Measurements from ENCODE around the gene EFCAB7. TPM values are rescaled to one million over a fixed set of nuclear protein-coding genes. Genes with fewer than 3 reads are reported as not detected.

The EFCAB7 gene
- total and polyA plus RNA-seq, 2 of the 13 experiments (the other 11 are each of a cell fraction or from before 2014, with no cell fraction given): 1.7 to 5.4 TPM

- no peak for TF ChIP-seq ZNF660 (CRISPR knock-in tag; IDR thresholded peaks at IDR 0.05; ENCODE audit: borderline replicate concordance, low read depth)
- TF ChIP-seq ZNF607 (CRISPR knock-in tag; IDR thresholded peaks at IDR 0.05; ENCODE audit: borderline replicate concordance): no peak
- TF ChIP-seq KLF15 (CRISPR knock-in tag; IDR thresholded peaks at IDR 0.05; ENCODE audit: borderline replicate concordance): no peak
- peak; percentile 39; the same call in 1 of the 2 replicates for TF ChIP-seq ZNF275 (CRISPR knock-in tag; IDR thresholded peaks at IDR 0.05; ENCODE audit: borderline replicate concordance)
- TF ChIP-seq POGZ (CRISPR knock-in tag; IDR thresholded peaks at IDR 0.05): peak; percentile 63
- no peak for TF ChIP-seq GLI4 (CRISPR knock-in tag; IDR thresholded peaks at IDR 0.05; ENCODE audit: borderline replicate concordance)
- TF ChIP-seq MIER2 (CRISPR knock-in tag; IDR thresholded peaks at IDR 0.05): no peak
- no peak for TF ChIP-seq CCAR2 (optimal IDR thresholded peaks at IDR 0.05; ENCODE audit: low read depth, low read length)
- TF ChIP-seq GTF2F1 (IDR thresholded peaks at IDR 0.05; ENCODE audit: low read length): no peak
- TF ChIP-seq ZNF605 (CRISPR knock-in tag; IDR thresholded peaks at IDR 0.05): peak; percentile 70
- TF ChIP-seq MAZ (IDR thresholded peaks at IDR 0.05; ENCODE audit: borderline replicate concordance, low read depth, low read length): no peak
- TF ChIP-seq MAZ (CRISPR knock-in tag; IDR thresholded peaks at IDR 0.05; ENCODE audit: low read depth): no peak
- no peak for TF ChIP-seq ZNF484 (CRISPR knock-in tag; IDR thresholded peaks at IDR 0.05; ENCODE audit: borderline replicate concordance, low read depth)
- TF ChIP-seq NCOA1 (CRISPR knock-in tag; IDR thresholded peaks at IDR 0.05): no peak
- TF ChIP-seq, protein P1, sequence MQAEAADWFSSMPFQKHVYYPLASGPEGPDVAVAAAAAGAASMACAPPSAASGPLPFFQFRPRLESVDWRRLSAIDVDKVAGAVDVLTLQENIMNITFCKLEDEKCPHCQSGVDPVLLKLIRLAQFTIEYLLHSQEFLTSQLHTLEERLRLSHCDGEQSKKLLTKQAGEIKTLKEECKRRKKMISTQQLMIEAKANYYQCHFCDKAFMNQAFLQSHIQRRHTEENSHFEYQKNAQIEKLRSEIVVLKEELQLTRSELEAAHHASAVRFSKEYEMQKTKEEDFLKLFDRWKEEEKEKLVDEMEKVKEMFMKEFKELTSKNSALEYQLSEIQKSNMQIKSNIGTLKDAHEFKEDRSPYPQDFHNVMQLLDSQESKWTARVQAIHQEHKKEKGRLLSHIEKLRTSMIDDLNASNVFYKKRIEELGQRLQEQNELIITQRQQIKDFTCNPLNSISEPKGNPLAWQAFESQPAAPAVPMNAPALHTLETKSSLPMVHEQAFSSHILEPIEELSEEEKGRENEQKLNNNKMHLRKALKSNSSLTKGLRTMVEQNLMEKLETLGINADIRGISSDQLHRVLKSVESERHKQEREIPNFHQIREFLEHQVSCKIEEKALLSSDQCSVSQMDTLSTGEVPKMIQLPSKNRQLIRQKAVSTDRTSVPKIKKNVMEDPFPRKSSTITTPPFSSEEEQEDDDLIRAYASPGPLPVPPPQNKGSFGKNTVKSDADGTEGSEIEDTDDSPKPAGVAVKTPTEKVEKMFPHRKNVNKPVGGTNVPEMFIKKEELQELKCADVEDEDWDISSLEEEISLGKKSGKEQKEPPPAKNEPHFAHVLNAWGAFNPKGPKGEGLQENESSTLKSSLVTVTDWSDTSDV (CRISPR knock-in tag; IDR thresholded peaks at IDR 0.05): no peak
- no peak for TF ChIP-seq MAFK (conservative IDR thresholded peaks at IDR 0.05 in 1 of 2, IDR thresholded peaks at IDR 0.05 in 1 of 2; ENCODE audit: low read length in 2 of 2)
- no peak for TF ChIP-seq ZNF672 (CRISPR knock-in tag; IDR thresholded peaks at IDR 0.05)
- TF ChIP-seq ZNF83 (CRISPR knock-in tag; IDR thresholded peaks at IDR 0.05; ENCODE audit: borderline replicate concordance): no peak
- 0 out of 2 replicates have a peak, but pooled peaks have one; percentile 5 for TF ChIP-seq RARA (CRISPR knock-in tag; IDR thresholded peaks at IDR 0.05)
- TF ChIP-seq ZNF496 (CRISPR knock-in tag; IDR thresholded peaks at IDR 0.05; ENCODE audit: insufficient replicate concordance): no peak
- TF ChIP-seq, protein P2, sequence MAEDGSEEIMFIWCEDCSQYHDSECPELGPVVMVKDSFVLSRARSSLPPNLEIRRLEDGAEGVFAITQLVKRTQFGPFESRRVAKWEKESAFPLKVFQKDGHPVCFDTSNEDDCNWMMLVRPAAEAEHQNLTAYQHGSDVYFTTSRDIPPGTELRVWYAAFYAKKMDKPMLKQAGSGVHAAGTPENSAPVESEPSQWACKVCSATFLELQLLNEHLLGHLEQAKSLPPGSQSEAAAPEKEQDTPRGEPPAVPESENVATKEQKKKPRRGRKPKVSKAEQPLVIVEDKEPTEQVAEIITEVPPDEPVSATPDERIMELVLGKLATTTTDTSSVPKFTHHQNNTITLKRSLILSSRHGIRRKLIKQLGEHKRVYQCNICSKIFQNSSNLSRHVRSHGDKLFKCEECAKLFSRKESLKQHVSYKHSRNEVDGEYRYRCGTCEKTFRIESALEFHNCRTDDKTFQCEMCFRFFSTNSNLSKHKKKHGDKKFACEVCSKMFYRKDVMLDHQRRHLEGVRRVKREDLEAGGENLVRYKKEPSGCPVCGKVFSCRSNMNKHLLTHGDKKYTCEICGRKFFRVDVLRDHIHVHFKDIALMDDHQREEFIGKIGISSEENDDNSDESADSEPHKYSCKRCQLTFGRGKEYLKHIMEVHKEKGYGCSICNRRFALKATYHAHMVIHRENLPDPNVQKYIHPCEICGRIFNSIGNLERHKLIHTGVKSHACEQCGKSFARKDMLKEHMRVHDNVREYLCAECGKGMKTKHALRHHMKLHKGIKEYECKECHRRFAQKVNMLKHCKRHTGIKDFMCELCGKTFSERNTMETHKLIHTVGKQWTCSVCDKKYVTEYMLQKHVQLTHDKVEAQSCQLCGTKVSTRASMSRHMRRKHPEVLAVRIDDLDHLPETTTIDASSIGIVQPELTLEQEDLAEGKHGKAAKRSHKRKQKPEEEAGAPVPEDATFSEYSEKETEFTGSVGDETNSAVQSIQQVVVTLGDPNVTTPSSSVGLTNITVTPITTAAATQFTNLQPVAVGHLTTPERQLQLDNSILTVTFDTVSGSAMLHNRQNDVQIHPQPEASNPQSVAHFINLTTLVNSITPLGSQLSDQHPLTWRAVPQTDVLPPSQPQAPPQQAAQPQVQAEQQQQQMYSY (CRISPR knock-in tag; IDR thresholded peaks at IDR 0.05): no peak
- TF ChIP-seq ZNF143 (CRISPR knock-in tag; IDR thresholded peaks at IDR 0.05): no peak
- no peak for TF ChIP-seq ZNF207 (IDR thresholded peaks at IDR 0.05; ENCODE audit: borderline replicate concordance)
Observed at GRCh38 chr1:63592536-63593302, 69.4 kb downstream of the EFCAB7 start (continued).
